D721Med (cell line): ENCODE measurements around the gene TMCC1.
"Not testable (repeated sequence)": the region's sequence is repeated elsewhere in the genome, so short reads cannot be mapped to it uniquely, and the experiment has no call there.

Experiments used
- DNase-seq: peaks from one replicate; pipeline ENCODE4 v3.0.0; 2011; ENCODE audit warnings: low spot score; ENCODE audit not compliant: insufficient read length
- FAIRE-seq: peaks from 2 replicates; lab custom pipeline; 2011; peaks lifted over from hg19 to GRCh38; lab: Jason Lieb, UNC
- CTCF ChIP-seq: IDR thresholded peaks from 2 replicates; pipeline ENCODE4 v1.5.1; 2012; ENCODE audit warnings: mild to moderate bottlenecking, control low read depth; ENCODE audit not compliant: insufficient read depth; ENCODE audit errors: missing control alignments

TMCC1 gene

GRCh38 chr3:129697229-129697969, 196.1 kb downstream of the TMCC1 start:
- FAIRE-seq (no peak), DNase-seq (no peak)
- no peak for TF ChIP-seq CTCF

- not testable (repeated sequence) for DNase-seq, FAIRE-seq
Measured at GRCh38 chr3:129696430-129696829, 197.1 kb downstream of the TMCC1 start.

- TF ChIP-seq CTCF: no peak
- DNase-seq (no peak), FAIRE-seq (no peak)
Measured at GRCh38 chr3:129695230-129695629, 198.3 kb downstream of the TMCC1 start.

GRCh38 chr3:129694228-129694627, 199.3 kb downstream of the TMCC1 start:
- FAIRE-seq (no peak), DNase-seq (no peak)
- no peak for TF ChIP-seq CTCF

GRCh38 chr3:129692743-129693142, 200.8 kb downstream of the TMCC1 start:
- no peak for TF ChIP-seq CTCF
- DNase-seq (no peak), FAIRE-seq (no peak)

- DNase-seq (no peak), FAIRE-seq (peak; percentile 16)
- TF ChIP-seq CTCF: no peak
Measured at GRCh38 chr3:129690963-129691362, 202.5 kb downstream of the TMCC1 start.

GRCh38 chr3:129690406-129690805, 203.1 kb downstream of the TMCC1 start:
- no peak for DNase-seq
- FAIRE-seq: peak; percentile 99
- TF ChIP-seq CTCF: no peak
